Stimulated activated CD8-positive, alpha-beta memory T cell treated with anti-CD3 and anti-CD28 coated beads, Interleukin-15, amount 100 ng/mL, for 1 hour (primary cell): ENCODE measurements around the gene TEC.
"Not testable (repeated sequence)": the region's sequence is repeated elsewhere in the genome, so short reads cannot be mapped to it uniquely, and the experiment has no call there.

Experiments used
- DNase-seq: peaks from one replicate; pipeline ENCODE4 v3.0.0-alpha.2; 2020; ENCODE audit warnings: low read depth

TEC gene

DNA sequence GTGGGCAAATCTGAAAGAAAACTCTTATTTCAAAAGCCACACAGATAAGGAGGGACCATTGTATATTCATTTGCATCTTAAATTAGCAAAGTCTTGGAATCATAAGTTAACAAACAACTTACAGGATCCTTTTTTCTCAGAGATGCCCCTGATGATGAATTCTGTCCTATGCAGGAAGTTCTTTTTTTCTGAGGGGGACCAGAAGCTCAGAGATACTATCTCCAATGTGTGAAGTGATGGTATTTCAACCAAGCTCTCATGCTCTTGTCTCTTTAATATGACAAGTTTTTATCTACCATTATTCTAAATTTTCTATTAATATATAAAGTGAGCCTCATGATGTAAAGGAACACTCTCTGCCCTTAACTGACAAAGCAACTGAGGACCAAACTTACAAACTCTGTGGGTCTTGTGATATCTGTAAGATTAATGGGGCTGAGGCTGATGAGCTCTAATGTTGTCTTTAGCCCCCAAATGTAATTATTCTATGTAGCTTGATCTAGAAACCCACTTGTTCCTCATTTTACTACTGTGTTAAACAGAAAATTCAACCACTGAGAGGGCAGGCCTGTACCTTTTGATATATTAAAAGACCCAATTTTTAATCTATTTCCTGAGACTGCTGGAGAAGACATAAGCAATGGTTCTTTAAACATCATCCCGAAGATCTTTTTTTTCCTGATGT is 27.0 kb downstream of the TEC start:
- no peak for DNase-seq

DNA sequence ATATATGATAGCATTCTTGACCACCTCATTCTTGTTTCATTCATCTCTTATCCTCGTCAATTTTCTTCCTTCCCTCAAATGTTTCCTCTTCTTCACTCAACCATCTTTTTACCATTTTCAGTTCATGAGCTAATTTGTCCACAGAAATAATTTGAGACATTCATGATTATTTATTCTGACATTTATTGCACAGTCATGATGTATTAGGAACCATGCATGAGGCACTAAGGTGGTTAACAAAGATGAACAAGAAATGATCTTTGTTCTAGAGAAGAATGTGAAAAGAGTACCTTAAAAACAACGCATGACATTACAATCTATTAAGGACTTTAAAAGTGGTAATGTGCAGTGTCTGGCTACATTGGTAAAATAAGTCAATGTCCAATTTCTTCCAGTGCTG is 27.9 kb downstream of the TEC start:
- no peak for DNase-seq

DNA sequence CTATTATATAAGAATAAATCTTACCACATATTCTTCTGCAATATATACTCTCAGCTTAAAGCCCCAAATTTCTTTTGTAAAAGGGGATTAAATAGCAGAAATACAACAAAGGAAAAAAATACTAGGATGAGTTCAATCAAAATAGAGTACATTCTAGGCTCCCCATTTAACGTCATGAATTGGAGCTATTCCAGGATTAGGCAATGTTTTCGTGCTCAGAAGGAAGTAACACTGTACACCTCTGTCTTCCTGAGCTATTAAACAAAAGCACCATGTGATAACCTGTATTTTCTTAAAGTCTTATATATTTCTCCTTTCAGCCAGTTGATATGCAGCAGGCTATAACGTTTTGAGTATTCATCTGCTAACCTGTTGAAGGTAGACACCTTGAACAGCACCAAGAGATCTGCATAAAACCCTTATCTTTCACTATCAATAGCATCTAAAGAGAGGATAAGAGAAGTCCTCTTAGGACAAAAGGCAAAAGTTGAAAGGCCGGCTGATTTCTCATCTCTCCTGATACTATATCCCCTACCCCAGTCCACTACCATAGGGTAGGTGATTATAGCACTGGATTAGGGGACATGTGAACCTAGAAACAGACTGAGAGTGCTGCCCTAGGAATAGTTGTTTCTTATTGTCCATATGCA is 31.5 kb downstream of the TEC start:
- no peak for DNase-seq

DNA sequence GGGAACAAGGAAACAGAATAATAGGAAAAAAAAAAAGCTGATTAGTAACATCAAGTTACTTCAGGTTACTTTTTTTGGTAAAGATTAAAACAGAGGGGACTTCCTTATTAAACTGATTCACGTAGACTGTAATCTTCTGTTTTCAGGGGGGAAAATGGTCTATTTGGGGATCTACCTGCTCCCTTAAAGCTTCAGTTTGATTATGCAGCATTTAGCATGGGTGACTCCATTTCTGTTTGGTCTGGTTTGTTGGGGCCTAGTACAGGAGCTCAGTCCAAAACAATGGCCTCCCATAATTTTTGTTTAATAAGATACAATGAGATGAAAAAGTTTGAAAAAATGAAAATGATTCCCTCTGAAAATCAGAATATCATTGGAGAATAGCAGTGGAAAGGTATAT is 34.6 kb downstream of the TEC start:
- DNase-seq, result no peak

DNA sequence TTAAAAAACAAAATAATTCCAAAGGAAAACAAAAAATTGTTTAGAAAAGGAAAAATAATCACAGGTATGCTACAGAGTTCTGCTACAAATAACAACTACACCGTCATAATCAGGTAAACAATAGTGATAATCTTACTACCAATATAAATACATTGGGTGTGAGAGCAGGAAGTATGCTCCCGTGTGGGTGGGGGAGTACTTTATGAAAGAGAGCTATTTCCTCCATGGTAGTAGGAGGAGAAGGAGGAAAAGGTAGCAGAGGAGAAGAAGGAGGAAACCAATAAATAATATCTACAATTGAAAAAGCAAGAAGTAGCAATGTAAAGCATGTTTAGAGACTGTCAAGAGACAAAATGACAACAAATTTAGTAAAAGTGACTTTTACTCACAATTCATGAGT is 35.1 kb downstream of the TEC start:
- DNase-seq, result no peak

DNA sequence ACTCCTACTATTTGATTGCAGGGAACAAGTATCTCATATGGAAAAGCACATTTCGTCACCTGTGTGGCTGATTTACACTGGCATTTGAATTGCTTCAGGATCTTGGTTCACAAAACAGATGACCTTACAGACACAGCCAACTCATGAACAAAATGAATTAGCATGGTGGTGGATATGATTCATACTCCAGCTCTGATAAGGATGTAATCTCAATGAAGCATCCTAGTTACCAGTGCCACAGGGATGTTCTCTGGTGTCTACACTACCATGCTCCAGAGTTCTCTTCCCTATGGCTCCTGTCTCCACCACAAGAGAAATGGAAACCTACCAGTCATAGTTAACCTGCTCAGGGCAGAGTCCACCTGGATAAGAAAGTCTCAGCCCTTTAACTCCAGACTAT is 40.7 kb downstream of the TEC start:
- no peak for DNase-seq

DNA sequence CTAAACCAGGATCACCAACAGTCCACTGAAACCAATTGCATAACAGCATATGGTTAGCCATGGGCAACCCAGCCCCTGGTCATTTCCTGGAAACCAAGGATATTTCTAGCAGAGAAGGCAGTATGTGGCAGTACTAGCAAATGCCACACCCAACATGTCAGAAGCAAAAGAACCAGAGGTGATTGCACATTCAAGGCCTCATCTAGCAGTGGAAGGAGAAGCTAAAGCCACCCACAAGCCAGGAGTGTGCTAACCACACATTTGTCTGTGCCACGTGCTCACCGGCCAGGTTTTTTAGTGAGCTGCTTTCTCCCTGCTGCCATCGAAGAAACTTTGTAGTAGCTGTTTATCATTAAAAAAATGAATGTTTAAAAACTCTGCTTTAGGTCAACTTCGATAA is 42.0 kb downstream of the TEC start:
- DNase-seq, result no peak

DNA sequence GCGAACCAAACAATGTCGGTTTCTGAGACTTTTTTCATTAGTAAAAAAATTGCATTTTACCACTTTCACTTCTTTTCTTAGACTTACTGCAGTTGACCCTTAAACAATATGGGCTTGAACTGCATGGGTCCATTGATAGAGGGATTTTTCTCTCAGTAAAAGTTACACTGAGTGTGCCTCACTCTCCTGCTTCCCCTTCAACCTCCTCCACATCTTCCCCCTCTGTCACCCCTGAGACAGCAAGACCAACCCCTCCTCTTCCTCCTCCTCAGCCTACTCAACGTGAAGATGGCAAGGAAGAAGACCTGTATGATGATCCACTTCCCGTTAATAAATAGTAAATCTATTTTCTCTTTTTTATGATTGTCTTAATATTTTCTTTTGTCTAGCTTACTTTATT is 43.4 kb downstream of the TEC start:
- DNase-seq, result no peak

DNA sequence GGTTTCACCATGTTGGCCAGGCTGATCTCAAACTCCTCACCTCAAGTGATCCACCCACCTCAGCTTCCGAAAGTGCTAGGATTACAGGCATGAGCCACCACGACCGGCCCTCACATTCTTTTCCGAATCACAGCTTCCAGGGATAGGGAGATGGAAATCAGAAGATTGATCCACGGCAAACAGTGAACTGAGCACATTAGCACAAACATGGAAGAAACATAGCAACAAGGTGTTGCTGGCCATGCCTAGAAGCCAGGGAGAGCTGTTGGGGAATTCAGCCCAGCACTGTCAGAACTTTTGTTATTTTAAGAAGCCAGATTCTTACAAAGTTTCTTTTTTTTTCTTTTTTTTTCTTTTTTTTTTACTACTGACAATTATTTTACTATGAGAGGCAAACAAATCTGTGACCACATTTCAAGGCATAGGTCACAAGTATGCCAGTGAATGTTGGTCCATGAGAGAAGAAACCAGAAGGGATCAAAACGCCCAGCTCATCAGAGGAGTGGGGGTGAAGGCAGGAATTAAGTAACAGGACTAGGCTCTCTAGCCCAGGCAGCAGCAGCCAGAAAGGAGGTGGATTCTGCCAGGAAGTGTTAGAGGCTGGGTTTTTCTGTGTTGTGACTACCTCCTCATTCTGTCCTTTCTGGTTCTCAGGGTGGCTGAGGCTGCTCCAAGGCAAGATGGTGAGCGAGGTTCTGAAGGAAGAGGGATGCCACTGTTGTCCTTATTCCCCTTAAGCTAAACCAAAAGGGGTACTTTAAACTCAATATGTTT is 44.1 kb downstream of the TEC start:
- no peak for DNase-seq

DNA sequence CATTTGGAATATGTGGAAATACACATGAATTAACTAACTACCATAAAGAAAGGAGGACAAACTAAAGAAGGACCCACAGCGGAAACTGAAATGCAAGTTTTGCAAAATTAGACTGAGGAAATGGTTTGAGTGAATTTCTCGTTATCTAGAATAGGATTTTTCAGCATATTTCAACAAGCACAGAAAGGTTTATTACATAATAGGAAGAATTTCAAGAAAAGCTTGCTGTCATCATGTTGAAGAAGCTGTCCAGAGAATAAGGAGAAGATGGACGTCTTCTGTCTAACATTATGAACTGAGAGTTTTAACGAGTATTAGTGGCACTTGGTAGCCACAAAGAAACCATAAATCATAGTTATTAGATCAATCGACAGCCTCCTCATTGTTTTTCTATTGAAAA is 45.0 kb downstream of the TEC start:
- no peak for DNase-seq

DNA sequence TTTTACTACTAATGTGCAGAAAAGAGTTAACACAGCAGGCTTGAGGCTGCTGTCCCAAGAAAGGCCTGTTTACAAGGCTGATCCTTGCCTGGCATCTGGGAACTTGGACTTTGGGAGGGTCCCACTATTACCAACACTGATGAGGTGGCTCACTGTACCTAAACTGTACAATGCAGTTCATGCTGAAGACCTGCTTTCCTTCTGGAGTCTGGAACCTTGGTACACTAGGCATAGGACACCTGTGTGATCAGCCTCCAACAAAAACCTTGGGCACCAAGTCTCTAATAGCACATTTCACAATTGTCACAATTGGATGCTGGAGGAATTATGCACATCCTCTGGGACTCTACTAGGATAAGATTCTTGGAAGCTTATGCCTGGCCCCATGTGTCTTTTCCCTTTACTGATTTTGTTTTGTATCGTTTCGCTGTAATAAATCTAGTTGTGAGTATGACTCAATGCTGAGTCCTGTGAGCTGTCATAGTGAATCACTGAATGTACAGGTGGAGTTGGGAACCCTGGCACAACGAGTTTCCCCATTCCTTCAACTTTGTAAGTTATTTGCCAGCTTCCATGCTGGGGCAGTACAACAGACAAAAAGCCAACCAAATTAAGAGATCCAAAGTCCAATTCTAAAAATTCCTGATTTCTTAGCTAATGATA is 45.9 kb downstream of the TEC start:
- DNase-seq, result no peak

DNA sequence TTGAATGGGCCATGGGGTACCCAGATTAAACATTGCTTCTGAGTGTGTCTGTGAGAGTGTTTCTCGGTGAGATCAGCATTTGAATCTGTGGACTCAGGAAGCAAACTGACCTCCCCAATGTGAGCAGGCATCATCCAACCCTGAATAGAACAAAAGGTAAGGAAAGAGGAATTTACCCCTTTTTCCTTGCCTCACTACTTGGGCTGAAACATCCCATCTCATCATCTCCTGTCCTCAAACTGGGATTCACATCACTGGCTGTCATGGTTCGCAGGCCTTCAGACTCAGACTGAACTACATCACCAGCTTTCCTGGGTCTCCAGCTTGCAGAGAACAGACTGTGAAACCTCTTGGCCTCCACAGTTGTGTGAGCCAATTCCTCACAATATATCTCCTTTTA is 47.1 kb downstream of the TEC start:
- no peak for DNase-seq

DNA sequence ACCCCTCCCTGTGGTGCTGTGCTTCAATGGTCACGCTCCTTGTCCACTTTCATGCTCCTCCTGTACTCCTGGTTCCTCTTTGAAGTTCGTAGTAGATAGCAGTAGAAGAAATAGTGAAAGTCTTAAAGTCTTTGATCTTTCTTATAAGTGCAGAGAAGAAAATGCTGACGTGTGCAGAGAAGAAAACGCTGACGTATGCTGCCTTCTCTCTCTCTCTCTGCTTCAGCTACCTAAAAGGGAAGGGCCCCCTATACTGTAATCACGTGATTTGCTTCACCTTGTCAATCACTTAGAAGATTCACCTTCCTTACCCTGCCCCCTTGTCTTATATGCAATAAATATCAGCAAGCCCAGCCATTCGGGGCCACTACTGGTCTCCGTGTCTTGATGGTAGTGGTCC is 50.2 kb downstream of the TEC start:
- DNase-seq, result not testable (repeated sequence)

DNA sequence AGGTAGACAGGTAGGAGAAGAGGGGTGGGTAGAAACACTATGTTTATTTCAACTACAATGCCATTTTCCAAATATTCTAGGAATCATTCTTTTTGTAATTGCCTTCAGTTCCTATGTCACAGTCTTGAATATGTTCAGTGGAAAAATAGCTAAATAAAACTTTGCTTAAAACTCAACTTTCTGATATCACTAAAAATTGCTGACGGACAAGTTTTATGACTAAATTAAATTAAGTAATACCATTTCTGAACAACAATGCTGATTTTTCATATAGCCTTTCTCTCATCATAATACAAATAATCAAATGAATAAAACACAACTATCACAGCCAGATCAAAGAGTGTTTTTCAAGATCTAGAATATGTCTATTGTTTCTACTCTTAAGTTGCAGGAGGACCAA is 53.1 kb downstream of the TEC start:
- DNase-seq, result no peak

DNA sequence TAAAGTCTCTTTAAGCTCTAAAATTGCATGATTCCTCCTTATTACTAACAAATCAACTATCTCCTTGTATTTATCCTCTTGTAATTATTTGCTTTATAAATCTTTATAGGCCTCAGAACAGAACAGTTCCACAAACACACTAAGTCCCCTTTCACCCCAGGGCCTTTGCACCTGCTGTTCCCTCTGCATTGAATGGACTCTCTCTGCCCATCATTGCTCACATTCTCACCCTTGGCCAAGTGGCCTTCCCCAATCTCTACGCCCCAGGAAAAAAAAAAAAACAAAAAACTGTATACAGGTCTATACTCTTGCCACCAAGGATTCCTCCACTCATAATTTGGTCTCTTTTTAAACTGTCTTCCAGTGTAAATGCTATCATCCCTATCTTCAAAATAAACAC is 53.7 kb downstream of the TEC start:
- no peak for DNase-seq

DNA sequence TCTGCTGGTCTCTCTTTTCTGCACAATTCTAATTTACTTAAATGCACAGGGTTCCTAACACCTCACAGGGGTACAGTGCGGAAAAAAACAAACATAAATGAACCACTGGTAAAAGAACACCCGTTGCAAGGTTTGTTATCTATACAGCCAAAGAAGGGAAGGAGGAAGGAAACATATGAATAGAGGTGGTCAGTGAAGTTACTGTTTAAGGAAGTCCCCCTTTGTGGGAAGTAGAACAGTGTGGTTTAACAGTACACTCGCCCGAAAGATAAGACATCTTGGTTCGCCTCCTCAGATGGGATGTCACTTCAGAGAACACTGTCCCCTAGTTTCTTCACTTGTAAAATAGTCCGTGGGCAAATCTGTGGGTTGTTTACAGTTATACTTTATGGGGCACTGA is 57.5 kb downstream of the TEC start:
- DNase-seq, result no peak

DNA sequence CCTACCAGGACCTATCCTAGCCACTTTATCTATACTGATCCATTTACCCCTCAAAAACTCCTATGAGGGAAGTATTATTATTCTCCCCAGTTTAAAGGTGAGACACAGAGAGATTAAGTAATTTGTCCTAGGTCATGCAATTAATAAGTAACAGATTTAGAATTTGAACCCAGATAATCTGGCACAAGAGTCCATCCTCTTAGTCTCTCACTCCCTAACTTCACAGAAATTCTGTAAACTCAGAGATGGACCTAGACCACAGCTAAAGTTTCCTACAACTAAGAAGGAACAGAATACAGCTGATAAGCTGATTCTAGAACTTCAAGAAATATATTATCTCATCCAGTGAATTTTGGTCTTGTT is 58.7 kb downstream of the TEC start:
- no peak for DNase-seq

DNA sequence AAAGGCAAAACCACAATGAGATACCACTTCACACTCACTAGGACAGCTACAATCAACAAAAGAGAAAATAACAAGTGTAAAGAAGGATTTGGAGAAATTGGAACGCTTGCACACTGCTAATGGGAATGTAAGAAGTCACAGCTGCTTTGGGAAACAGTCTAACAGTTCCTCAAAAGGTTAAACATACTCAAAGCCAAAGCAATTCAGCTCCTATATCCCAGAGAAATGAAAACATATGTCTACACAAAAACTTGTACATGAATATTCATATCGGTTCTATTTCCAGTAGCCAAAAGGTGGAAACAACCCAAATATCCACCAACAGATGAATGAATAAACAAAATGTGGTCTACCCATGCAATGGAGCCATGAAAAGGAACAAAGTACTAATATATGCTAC is 64.0 kb downstream of the TEC start:
- DNase-seq, result no peak

DNA sequence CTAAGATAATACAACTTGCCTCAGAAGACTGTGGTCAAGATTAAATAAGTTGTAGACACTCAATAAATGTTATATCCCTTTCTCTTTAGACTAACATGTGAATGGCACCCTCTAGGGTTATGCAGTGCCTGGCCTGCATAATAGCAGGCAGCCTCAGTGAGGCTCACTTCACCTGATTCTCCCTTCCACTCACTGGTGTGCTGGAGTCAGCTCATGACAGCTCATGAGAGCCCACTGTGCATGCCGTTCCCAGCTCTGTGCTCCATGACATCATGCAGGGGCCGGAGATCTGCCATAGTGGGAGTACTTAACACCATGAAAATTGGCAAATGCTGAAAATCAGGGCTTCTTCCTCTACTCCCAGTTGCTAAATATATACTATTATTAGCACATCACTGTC is 64.5 kb downstream of the TEC start:
- DNase-seq, result no peak

DNA sequence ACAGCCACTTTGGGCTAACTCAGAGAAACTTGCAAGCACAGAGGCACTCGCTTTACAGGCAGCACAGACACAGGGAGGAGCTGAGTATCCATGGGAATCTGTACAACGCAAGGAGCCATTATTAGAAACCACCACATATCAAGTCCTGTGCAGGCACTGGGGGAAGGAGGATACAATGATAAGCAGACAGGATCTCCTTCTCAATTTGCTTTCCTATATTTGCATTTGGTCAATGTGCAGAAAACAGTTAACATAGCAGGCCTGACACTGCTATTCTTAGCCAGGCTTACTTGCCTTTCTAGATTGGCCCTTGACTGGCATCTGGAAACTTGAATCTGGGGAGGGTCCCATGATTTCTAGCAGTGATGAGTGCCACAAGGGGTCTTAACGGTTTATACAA is 65.8 kb downstream of the TEC start:
- DNase-seq, result no peak

DNA sequence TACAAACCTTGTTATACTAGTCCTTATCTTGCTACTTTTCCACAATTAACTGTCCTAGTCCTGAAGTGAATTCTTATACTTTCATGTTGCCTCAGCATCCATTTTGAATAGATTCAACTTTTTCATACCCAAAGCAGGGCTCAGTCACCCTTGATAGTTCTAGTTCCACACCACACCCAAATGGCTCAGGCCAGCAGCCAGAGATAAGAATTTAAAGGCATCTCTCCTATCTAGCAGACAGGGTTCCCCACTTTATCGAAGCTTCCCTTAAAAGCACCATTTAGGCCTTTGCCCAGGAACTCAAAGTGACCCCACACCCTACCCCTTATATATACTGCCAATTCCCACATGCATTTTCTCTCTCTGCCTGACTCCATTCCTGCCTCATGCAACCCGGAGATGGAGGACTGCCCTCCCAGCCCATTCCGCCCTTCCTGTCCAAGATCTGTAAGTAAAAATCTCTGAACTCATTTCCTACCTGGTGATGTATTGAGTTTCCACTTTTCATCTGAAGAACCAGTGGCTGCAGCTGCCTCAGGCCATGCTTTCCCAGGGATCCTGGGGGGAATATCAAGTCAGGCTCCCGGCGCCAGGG is 71.9 kb downstream of the TEC start:
- DNase-seq, result no peak

DNA sequence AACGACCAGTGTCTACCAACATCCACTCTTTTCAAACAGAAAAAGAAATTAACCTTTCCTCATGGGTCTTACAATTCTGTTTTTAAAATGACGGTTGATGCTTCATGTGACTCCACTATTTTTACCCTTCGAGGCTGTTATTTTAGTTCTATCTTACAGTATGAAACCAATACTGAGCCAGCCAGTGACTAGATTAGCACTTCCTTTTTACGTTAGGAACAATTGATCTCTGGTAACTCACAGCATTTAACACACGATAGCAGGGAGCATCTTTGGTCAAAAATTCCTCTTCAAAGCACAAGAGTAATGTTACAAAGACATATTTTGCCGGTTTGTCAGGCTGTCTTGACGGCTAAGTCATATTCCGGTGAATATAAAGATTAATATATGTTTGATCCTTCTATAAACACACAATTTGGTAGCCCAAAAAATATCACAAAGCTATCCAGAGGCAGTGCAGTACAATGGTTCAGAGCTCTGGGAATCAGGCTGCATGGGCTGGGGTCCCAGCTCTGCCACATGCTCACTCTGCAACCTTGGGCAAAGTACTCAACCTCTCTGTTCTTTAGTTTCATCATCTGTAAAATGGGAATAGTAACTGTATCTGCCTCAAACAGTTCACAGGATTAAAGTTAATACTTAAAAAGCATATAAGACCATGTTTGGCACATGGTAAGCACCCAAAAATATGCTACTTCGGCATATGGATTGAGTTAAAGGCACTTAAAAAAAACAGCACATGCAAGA is 72.7 kb downstream of the TEC start:
- no peak for DNase-seq
